Endometrium (tissue), 2 donors: ENCODE measurements around the gene ZBTB7C.

Experiments used
- FAIRE-seq: peaks from 2 replicates; lab custom pipeline; 2012; peaks lifted over from hg19 to GRCh38; lab: Jason Lieb, UNC
- donor health status: control.
- donor health status: control.

Gene ZBTB7C

DNA sequence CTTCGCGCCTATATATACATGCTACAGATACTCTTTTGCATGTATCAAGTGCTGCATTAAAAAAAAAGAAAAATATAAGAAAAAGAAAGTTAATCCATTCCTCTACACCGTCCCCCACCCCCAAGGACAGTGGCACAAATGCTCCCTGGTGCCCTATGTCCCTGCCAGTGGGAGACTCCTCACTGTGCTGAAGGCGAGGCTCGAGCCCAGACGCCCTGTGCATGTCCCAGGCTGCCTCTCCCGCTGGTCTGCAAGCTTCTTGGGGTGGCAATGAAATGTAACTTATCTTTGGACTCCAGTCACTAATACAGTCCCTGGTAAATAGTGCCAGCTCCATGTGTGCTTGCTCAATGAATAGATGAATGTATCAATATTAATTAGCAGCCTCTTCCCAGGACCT, 293.2 kb downstream of the ZBTB7C start:
- FAIRE-seq = no peak

DNA sequence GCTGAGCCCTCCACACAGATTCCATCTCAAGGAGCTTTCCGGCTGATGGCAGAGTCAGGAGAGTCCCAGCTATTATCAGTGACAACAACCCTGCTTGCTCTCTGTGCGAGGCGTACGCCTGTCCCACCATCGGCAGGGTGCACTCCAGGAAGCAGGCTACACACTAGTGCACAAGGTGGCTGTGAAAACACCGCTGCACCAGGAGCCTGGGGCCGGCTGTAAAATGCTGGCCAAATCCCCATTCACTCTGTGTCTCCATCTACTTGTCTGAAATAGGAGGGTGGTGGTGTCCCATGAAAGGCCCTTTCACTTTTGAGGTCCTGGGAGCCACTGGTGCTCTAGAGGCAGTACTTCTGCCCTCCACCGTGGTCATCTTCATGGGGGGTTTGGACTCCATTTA, 295.5 kb downstream of the ZBTB7C start:
- FAIRE-seq = no peak

- FAIRE-seq = no peak
Measured at GRCh38 chr18:48111587-48111986, 297.6 kb downstream of the ZBTB7C start.

DNA sequence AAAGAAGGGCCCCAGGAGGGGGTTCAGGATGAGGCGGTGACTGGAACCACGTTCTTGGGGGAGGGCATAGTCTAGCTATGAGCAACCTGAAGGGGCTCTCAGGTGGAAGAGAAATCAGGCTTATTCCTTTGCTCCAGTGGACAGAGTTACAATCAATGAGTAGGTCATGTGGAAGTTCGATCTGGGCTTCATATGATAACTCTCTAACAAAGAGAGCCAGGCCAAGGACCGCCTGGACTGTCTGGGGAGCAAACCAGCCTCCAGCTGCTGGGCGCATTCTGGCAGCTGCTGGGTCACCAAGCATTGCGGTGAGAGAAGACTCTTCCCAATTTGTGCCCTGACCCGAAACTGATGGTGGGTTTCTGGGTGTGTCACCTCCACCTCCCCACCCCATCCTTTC, 298.4 kb downstream of the ZBTB7C start:
- FAIRE-seq = no peak

GRCh38 chr18:48109961-48110493, 299.2 kb downstream of the ZBTB7C start:
- FAIRE-seq = no peak

- no peak for FAIRE-seq
Measured at GRCh38 chr18:48108136-48108535, 301.0 kb downstream of the ZBTB7C start.

GRCh38 chr18:48106976-48107781, 302.0 kb downstream of the ZBTB7C start:
- no peak for FAIRE-seq

DNA sequence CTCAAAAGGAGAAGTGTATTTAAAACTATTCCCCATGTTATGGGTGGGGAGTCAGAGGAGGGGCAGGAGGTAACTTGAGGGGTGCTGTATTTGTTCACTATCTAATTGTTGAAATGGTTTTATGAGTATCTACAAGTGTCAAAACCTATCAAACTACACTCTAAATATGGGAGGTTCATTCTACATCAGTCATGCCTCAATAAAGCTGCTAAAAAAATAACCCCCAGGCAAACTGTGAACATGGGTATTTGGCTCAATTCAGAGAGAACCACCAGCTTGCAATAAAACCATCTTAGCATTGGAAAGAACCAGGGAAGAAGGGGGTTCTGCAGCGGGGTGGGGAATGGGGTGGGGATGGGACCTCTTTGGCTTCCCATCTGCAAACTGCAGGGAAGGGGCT, 302.7 kb downstream of the ZBTB7C start:
- no peak for FAIRE-seq

DNA sequence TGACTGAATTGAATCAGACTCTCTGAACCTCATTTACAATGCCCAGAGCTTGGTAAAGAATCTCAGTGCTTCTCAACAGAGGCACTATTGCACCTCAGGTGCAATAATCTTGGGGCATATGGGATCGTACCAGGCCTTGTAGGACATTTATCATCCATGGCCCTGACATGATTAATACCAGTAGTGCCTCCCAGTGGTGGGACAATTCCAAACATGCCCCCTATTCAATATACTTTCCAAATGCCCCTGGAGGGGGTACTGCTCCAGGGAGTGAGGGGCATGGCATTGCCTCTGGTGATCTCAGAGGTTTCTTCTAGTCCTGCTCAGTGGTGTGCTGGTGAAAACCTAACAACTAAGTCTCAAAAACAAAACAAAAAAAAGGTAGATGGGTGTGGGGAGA, 303.9 kb downstream of the ZBTB7C start:
- no peak for FAIRE-seq

- no peak for FAIRE-seq
Measured at GRCh38 chr18:48104705-48105104, 304.5 kb downstream of the ZBTB7C start.

- no peak for FAIRE-seq
Measured at GRCh38 chr18:48100651-48101165, 308.5 kb downstream of the ZBTB7C start.

DNA sequence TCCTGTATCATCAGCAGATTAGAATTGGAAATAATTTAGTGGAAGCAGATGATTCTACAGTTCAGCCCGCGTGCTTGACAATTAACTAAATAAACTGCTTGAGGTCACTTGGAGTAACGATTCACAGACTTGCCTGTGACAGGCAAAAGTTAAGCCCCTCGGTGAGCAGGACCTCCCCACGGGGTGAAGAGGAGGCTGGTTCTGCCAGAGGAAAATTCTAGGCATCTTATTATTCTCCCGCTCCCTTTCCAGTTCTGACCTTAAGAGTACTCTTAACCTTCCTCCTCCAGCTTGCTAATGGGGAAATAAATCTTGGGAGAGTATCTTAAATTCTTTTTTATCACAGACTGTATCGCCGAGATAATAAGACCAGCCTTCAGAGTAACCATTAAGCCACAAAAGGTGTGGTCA, 309.0 kb downstream of the ZBTB7C start:
- FAIRE-seq = peak; percentile 94

GRCh38 chr18:48099481-48100164, 309.6 kb downstream of the ZBTB7C start:
- FAIRE-seq = no peak

- no peak for FAIRE-seq
Measured at GRCh38 chr18:48098538-48098937, 310.6 kb downstream of the ZBTB7C start.

DNA sequence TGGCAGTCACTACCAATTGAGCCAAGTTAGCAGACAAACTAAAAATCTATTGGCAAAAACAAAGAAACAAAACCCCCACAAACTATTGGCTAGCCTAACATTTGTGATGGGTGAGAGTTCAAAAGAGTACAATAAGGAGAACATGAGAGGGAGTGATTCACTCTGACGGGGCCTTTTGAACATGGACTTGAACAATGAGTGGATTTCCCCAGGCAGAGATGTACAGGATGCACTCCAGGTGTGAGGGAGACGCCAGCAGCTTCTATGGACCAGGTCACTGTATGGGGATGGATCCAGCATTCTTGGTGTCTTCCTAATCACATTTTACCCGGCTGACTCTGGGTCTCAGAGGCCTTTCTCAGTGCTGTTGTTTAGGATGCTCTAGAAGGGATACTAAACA, 311.2 kb downstream of the ZBTB7C start:
- no peak for FAIRE-seq

- no peak for FAIRE-seq
Measured at GRCh38 chr18:48095726-48096125, 313.5 kb downstream of the ZBTB7C start.

- no peak for FAIRE-seq
Measured at GRCh38 chr18:48093104-48093503, 316.1 kb downstream of the ZBTB7C start.

GRCh38 chr18:48091869-48092497, 317.2 kb downstream of the ZBTB7C start:
- FAIRE-seq = no peak

DNA sequence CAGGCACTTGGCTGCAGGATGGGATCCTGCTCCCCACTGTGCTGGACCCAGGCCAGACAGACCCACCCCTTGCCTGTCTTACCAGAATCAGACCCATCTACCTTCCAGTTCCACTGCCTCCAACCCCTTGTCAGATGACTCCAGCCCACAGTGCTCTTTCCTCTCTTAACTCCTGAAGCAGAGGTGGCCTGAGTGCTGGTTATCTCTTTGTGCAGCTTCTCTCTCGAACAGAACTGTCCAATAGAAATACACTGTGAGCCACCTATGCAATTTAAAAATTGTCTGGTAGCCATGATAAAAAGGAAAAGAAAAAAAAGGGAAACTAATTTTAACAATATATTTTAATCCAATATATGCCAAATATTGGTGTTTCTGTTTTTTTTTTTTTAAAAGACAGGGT, 318.5 kb downstream of the ZBTB7C start:
- no peak for FAIRE-seq

- no peak for FAIRE-seq
Measured at GRCh38 chr18:48090021-48090420, 319.2 kb downstream of the ZBTB7C start.

DNA sequence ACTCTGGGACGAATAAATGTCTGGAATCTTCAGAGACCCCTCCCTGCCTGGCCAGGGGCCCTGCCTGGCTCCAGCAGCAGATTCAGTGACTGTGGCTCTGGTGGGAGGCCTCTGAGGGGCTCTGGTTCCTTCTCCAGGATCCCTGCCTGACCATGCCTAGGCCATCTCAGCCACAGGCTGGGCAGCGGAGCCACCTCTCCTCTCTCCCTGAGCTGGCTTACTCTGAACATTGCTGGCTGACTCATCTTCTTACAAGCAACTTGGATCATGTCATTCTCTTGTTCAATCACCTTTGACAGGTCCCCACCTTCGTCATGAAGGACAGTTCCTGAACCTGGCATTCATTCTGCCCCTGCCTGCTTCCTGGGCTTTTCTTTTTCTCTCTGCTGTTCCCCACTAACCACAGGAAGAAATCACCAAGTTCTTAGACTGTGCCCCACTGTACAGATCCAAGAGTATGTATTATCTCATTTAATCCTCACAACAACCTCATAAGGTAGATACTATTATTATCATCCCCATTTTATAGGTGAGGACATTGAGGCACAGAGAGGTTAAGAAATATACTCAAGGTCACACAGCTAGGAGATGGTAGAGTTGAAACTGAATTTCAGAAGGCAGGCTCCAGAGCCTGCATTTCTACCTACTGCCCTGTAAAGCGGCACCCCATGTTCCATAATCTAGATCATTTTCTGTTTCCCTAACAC, 323.2 kb downstream of the ZBTB7C start:
- no peak for FAIRE-seq

- no peak for FAIRE-seq
Measured at GRCh38 chr18:48084858-48085257, 324.3 kb downstream of the ZBTB7C start.
